ENCODE results near the gene AP3S1. TPM values are rescaled to one million over a fixed set of nuclear protein-coding genes. Genes with fewer than 3 reads are reported as not detected.

AP3S1 gene
- total and polyA plus RNA-seq, 2 of the 13 experiments (the other 11 are each of a cell fraction or from before 2014, with no cell fraction given): 50.5 to 85.9 TPM

DNA sequence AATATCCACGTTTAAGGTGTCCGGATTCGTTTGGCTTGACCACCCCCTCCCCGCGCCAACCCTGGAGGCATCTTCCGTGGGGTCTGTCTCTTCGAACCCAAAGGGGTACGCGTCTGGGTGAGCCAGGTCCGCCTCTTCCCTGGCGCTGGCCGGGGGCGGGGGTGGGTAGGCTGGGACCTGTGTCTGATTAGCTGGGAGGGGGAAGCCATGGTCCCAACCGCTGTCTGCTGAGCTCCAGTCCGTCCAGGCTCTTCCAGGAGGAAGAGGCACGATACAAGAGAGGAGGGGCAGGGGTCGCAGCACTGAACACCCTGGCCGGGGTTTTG, 120.5 kb downstream of the AP3S1 start, which contains the start of gene LVRN:
Gene LVRN (plus strand): TSS at position 237 of the 326 bp plus-strand sequence. CDS start 143 bp downstream, outside the sequence.
- no peaks in the 10 kb centered on the region for H3K9me3 ChIP-seq (ENCODE audit: low read length)
- no peak for FAIRE-seq
- POLR2A ChIA-PET: no interaction called here
- no peaks in the 10 kb centered on the region for H3K36me3 ChIP-seq (replicated peaks in 1 of 2; ENCODE audit: control insufficient read depth in 1 of 2, insufficient read depth in 2 of 2, low read length in 2 of 2)
- in situ Hi-C loops (cut with HindIII; ENCODE audit: extremely low pct_ligation_motif_present, low pct_unique_long_range_greater_than_20kb): no loop called here
- intact Hi-C loops (cut with micrococcal nuclease; ENCODE audit: unreplicated experiment): no loop called here
- peaks cover 5 to 44% of the 10 kb centered on the region in 2 experiments for H3K27me3 ChIP-seq (ENCODE audit: control insufficient read depth in 1 of 2, insufficient read depth in 2 of 2, low read length in 2 of 2)
- CTCF ChIA-PET (ENCODE audit: low intra/inter-chr PET ratio, low total read pairs): no interaction called here
- H3K4me2 ChIP-seq (ENCODE audit: low read depth, low read length): peak within 1 kb of the TSS; percentile 59
- no peak within 1 kb of the TSS for H3K9ac ChIP-seq (ENCODE audit: insufficient read depth, low read depth, low read length)
- DNase-seq (ENCODE audit: low spot score): no peak
- H3K27ac ChIP-seq (ENCODE audit: extremely low read length, insufficient read depth, low read length): no peak within 1 kb of the TSS
- peaks cover 9% of the 10 kb centered on the region; the same call in 1 of the 2 replicates for H3K4me1 ChIP-seq (ENCODE audit: insufficient read depth, low read length)
- H4K20me1 ChIP-seq (ENCODE audit: insufficient read depth, low read length): no peaks in the 10 kb centered on the region
- H3K79me2 ChIP-seq (ENCODE audit: insufficient read depth, low read length): no peaks in the 10 kb centered on the region
- no peak for TF ChIP-seq ZNF510 (CRISPR knock-in tag; IDR thresholded peaks at IDR 0.05; ENCODE audit: low read depth)
- TF ChIP-seq, protein P1, sequence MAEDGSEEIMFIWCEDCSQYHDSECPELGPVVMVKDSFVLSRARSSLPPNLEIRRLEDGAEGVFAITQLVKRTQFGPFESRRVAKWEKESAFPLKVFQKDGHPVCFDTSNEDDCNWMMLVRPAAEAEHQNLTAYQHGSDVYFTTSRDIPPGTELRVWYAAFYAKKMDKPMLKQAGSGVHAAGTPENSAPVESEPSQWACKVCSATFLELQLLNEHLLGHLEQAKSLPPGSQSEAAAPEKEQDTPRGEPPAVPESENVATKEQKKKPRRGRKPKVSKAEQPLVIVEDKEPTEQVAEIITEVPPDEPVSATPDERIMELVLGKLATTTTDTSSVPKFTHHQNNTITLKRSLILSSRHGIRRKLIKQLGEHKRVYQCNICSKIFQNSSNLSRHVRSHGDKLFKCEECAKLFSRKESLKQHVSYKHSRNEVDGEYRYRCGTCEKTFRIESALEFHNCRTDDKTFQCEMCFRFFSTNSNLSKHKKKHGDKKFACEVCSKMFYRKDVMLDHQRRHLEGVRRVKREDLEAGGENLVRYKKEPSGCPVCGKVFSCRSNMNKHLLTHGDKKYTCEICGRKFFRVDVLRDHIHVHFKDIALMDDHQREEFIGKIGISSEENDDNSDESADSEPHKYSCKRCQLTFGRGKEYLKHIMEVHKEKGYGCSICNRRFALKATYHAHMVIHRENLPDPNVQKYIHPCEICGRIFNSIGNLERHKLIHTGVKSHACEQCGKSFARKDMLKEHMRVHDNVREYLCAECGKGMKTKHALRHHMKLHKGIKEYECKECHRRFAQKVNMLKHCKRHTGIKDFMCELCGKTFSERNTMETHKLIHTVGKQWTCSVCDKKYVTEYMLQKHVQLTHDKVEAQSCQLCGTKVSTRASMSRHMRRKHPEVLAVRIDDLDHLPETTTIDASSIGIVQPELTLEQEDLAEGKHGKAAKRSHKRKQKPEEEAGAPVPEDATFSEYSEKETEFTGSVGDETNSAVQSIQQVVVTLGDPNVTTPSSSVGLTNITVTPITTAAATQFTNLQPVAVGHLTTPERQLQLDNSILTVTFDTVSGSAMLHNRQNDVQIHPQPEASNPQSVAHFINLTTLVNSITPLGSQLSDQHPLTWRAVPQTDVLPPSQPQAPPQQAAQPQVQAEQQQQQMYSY (CRISPR knock-in tag; IDR thresholded peaks at IDR 0.05): no peak
- TF ChIP-seq KLF15 (CRISPR knock-in tag; IDR thresholded peaks at IDR 0.05; ENCODE audit: borderline replicate concordance): no peak
- no peak for TF ChIP-seq FOXC1 (CRISPR knock-in tag; IDR thresholded peaks at IDR 0.05; ENCODE audit: borderline replicate concordance)
- no peak for TF ChIP-seq CHD4 (IDR thresholded peaks at IDR 0.05; ENCODE audit: borderline replicate concordance, low read length)
- no peak for TF ChIP-seq TARDBP (CRISPR knock-in tag; IDR thresholded peaks at IDR 0.05)
- H3K4me3 ChIP-seq (replicated peaks in 1 of 3; ENCODE audit: insufficient read depth in 1 of 3, low read depth in 2 of 3, low read length in 3 of 3): peak within 1 kb of the TSS in 2 of 3 experiments; percentile 16 to 55; a peak in 3 of 6 replicates
- no TSS peak for BruUV-seq (replicated peaks)
- no peak within 1 kb of the TSS for H2AFZ ChIP-seq (ENCODE audit: low read length)
- ATAC-seq: no peak
- 89% methylated on average over 14 of the region's 18 CpGs for WGBS (ENCODE audit: low lambda C conversion rate)

Data from HepG2 (cell line).